Endodermal cell (in vitro differentiated cells): Measurements from ENCODE around the gene CALHM1. TPM values are rescaled to one million over a fixed set of nuclear protein-coding genes. Genes with fewer than 3 reads are reported as not detected.

Experiments
- DNase-seq: peaks from one replicate; pipeline ENCODE4 v3.0.0-alpha.2; 2017
- H3K27ac ChIP-seq: 2 replicates; pipeline ENCODE4 v1.5.1; 2013; ENCODE audit warnings: mild to moderate bottlenecking, low read depth, low read length, moderate library complexity
- H3K27me3 ChIP-seq: 2 replicates; pipeline ENCODE4 v1.6.1; 2013; ENCODE audit warnings: mild to moderate bottlenecking, low read length, moderate library complexity; ENCODE audit not compliant: insufficient read depth, control insufficient read depth, poor library complexity, severe bottlenecking
- H3K36me3 ChIP-seq: 2 replicates; pipeline ENCODE4 v1.7.0; 2013; ENCODE audit warnings: mild to moderate bottlenecking, low read length, moderate library complexity; ENCODE audit not compliant: control insufficient read depth, insufficient read depth
- H3K4me1 ChIP-seq: one replicate; pipeline ENCODE4 v1.7.0; 2013; ENCODE audit warnings: low read length; ENCODE audit not compliant: control insufficient read depth, insufficient read depth
- H3K4me3 ChIP-seq: 2 replicates; pipeline ENCODE4 v1.5.1; 2013; ENCODE audit warnings: mild to moderate bottlenecking, low read length, moderate library complexity
- H3K9ac ChIP-seq: 2 replicates; pipeline ENCODE4 v1.6.1; 2013; ENCODE audit warnings: mild to moderate bottlenecking, low read length, moderate library complexity; ENCODE audit not compliant: poor library complexity, severe bottlenecking; ENCODE audit errors: extremely low read depth
- H3K9me3 ChIP-seq: 2 replicates; pipeline ENCODE4 v1.6.1; 2013; ENCODE audit warnings: mild to moderate bottlenecking, low read length, moderate library complexity; ENCODE audit not compliant: control insufficient read depth
- H3K27ac Mint-ChIP-seq: 2 replicates; pipeline ENCODE4 v1.8.0; 2020; ENCODE audit warnings: mixed read lengths
- H3K27me3 Mint-ChIP-seq: 2 replicates; pipeline ENCODE4 v1.8.0; 2021; ENCODE audit warnings: mild to moderate bottlenecking, mixed read lengths; ENCODE audit not compliant: insufficient read depth
- H3K36me3 Mint-ChIP-seq: 2 replicates; pipeline ENCODE4 v1.8.0; 2020; ENCODE audit warnings: low read depth, mixed read lengths
- H3K4me1 Mint-ChIP-seq: 2 replicates; pipeline ENCODE4 v1.8.0; 2020; ENCODE audit warnings: mixed read lengths
- H3K4me3 Mint-ChIP-seq: 2 replicates; pipeline ENCODE4 v1.8.0; 2020; ENCODE audit warnings: mild to moderate bottlenecking, moderate library complexity, mixed read lengths
- H3K9me3 Mint-ChIP-seq: 2 replicates; pipeline ENCODE4 v1.8.0; 2020; ENCODE audit warnings: mild to moderate bottlenecking, mixed read lengths
- WGBS, 2 experiments: methylation state at CpG; one replicate each; pipeline versions ENCODE4 v1.1.5 to v1.1.7; 2013; ENCODE audit warnings: missing lambda C conversion rate in 2 of 2, mixed read lengths in 1 of 2; ENCODE audit not compliant: insufficient coverage in 1 of 2, insufficient read length in 1 of 2; 5-methylcytosine and 5-hydroxymethylcytosine counted together
- total RNA-seq, 2 donors: library from RNA; stranded (reverse); fragmentation: NEBNext Ultra II Directional in 1 of 2; extraction: Animal tissue kit (Norgen Biotek cat#: 25700) in 1 of 2; gene quantifications; 2 replicates in 1 of 2; 3 replicates in 1 of 2; pipeline ENCODE4 v1.2.1, GENCODE V29; 2021
- TF ChIP-seq, protein P1 (sequence below): fragments of 200-600 bp; sonication (generic); conservative IDR thresholded peaks from 2 replicates; pipeline ENCODE4 v1.5.0; 2021; ENCODE audit warnings: antibody characterized with exemption, mild to moderate bottlenecking

Gene CALHM1
- total RNA-seq, 2 donors from 2014 or later, result not detected

- Mint-ChIP-seq H3K27ac (no peak overlapping the region), H3K27me3 (peaks cover 5% of the 10 kb centered on the region), H3K9me3 (no peaks in the 10 kb centered on the region), H3K4me1 (peaks cover 8% of the 10 kb centered on the region), H3K4me3 (no peak overlapping the region), H3K36me3 (no peaks in the 10 kb centered on the region)
- Histone ChIP-seq H3K4me1 (peaks cover 4% of the 10 kb centered on the region), H3K27ac (no peak overlapping the region), H3K4me3 (no peak overlapping the region), H3K9me3 (no peaks in the 10 kb centered on the region), H3K27me3 (no peaks in the 10 kb centered on the region), H3K36me3 (no peaks in the 10 kb centered on the region), H3K9ac (no peak overlapping the region)
- TF ChIP-seq, protein P1, sequence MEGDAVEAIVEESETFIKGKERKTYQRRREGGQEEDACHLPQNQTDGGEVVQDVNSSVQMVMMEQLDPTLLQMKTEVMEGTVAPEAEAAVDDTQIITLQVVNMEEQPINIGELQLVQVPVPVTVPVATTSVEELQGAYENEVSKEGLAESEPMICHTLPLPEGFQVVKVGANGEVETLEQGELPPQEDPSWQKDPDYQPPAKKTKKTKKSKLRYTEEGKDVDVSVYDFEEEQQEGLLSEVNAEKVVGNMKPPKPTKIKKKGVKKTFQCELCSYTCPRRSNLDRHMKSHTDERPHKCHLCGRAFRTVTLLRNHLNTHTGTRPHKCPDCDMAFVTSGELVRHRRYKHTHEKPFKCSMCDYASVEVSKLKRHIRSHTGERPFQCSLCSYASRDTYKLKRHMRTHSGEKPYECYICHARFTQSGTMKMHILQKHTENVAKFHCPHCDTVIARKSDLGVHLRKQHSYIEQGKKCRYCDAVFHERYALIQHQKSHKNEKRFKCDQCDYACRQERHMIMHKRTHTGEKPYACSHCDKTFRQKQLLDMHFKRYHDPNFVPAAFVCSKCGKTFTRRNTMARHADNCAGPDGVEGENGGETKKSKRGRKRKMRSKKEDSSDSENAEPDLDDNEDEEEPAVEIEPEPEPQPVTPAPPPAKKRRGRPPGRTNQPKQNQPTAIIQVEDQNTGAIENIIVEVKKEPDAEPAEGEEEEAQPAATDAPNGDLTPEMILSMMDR, result no peak
- 92 to 96% methylated on average over 30 to 32 of the region's 32 CpGs for WGBS, 2 experiments
- peak; percentile 40 for DNase-seq
Observed at GRCh38 chr10:103473261-103473671, 14.6 kb upstream of the CALHM1 start.

DNA sequence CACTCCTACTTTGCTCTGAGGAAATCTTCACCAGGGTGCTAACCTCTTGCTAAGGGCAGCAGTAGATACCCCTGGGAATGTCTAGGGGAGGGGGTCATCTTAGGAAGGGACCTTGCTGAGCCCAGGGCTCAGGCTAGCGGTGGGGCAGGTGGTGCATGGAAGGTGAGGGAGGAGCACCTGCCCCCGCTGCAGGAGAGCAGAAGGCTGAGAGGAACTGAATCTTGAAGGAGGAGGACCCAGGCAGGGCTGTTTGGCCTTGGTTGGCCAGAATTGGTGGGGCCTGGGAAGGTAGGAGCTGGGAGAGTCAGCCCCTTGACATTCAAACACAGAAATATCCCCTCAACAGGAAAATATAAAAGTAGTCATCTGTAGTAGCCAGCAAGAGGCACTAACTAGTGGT lies 13.3 kb upstream of the CALHM1 start:
- no peak overlapping the region for H3K4me3 Mint-ChIP-seq
- no peak overlapping the region for H3K9ac ChIP-seq
- H3K4me1 ChIP-seq, result peaks cover 4% of the 10 kb centered on the region
- no peak overlapping the region for H3K27ac Mint-ChIP-seq
- WGBS, 2 experiments, result 96 to 100% methylated on average over 1 to 2 of the region's 2 CpGs
- no peak overlapping the region for H3K4me3 ChIP-seq
- H3K36me3 ChIP-seq, result no peaks in the 10 kb centered on the region
- peaks cover 5% of the 10 kb centered on the region for H3K27me3 Mint-ChIP-seq
- no peaks in the 10 kb centered on the region for H3K9me3 Mint-ChIP-seq
- DNase-seq, result peak; percentile 52
- H3K27me3 ChIP-seq, result no peaks in the 10 kb centered on the region
- no peak overlapping the region for H3K27ac ChIP-seq
- TF ChIP-seq, protein P1, result no peak
- H3K4me1 Mint-ChIP-seq, result peaks cover 8% of the 10 kb centered on the region
- H3K36me3 Mint-ChIP-seq, result no peaks in the 10 kb centered on the region
- no peaks in the 10 kb centered on the region for H3K9me3 ChIP-seq

DNA sequence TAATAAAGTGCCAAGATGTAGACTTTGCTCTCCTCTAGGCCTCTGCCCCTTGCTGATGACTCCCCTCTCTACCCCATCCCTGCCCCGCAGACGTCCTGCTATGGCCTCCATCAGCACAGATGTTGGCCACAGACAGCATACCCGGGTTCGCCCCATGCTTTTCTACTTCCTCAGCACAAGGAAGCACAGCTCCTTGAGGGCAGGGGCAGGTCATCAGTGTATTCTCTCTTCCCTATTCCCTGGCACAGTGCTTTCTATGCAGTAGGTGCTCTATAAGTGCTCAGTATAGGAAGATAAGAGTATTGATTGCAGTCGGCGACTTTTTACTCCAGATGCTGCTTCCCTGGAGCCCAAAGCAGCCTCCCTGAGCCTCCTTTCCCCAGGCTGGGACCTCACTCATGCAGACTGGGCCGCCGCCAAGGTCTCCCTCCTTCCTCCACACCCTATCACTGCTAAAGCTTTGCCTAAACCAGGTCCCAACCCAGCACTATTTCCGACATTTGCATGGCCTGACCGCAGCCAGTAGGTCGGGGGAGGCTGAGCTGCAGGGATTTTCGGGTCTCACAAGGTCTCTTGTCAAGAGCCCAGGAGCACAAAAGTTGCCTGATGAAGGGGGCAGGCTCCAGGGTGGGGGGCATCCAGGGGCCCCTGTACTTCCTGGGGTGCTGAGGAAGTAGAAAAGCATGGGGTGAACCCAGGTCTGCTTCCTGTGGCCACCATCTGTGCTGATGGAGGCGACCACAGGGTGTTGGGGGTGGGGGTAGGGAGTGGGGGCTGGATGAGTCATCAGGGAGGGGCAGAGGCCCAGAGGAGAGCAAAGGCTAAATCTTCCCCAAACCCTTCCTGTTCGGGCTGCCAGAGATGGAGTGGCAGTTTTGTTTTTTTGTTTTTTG lies 12.3 kb upstream of the CALHM1 start:
- H3K27ac ChIP-seq, result no peak overlapping the region
- no peak overlapping the region for H3K9ac ChIP-seq
- H3K27me3 Mint-ChIP-seq, result peaks cover 5% of the 10 kb centered on the region
- DNase-seq, result peak; percentile 81
- TF ChIP-seq, protein P1, result no peak
- H3K27ac Mint-ChIP-seq, result peak overlapping the region; percentile 59
- no peak overlapping the region for H3K4me3 Mint-ChIP-seq
- H3K36me3 Mint-ChIP-seq, result no peaks in the 10 kb centered on the region
- no peaks in the 10 kb centered on the region for H3K27me3 ChIP-seq
- H3K9me3 Mint-ChIP-seq, result no peaks in the 10 kb centered on the region
- peaks cover 3% of the 10 kb centered on the region for H3K4me1 Mint-ChIP-seq
- no peak overlapping the region for H3K4me3 ChIP-seq
- no peaks in the 10 kb centered on the region for H3K9me3 ChIP-seq
- no peaks in the 10 kb centered on the region for H3K4me1 ChIP-seq
- 65 to 77% methylated on average over 8 to 14 of the region's 14 CpGs for WGBS, 2 experiments
- no peaks in the 10 kb centered on the region for H3K36me3 ChIP-seq
